Liver (tissue), 9 donors: ENCODE measurements around the gene APOBEC2. TPM values are rescaled to one million over a fixed set of nuclear protein-coding genes. Genes with fewer than 3 reads are reported as not detected.
A peak's percentile ranks its signal among the peaks of the same experiment; 100 is the strongest.

Source experiments
- DNase-seq: peaks from one replicate; pipeline ENCODE4 v3.0.0-alpha.2; 2017; ENCODE audit warnings: low spot score
- H3K27ac ChIP-seq, 2 donors: one replicate each; pipeline ENCODE4 v1.7.0; 2013; ENCODE audit warnings: inconsistent platforms in 2 of 2, low read length in 2 of 2, control low read depth in 1 of 2, low read depth in 1 of 2, mild to moderate bottlenecking in 1 of 2
- H3K27me3 ChIP-seq, 4 donors: one replicate each; pipeline versions ENCODE4 v1.6.1 to v1.7.0; 2013; ENCODE audit warnings: low read length in 3 of 4, inconsistent platforms in 1 of 4, mild to moderate bottlenecking in 1 of 4, moderate library complexity in 1 of 4; ENCODE audit not compliant: control insufficient read depth in 4 of 4, insufficient read depth in 4 of 4
- H3K36me3 ChIP-seq, 4 donors: one replicate each; pipeline versions ENCODE4 v1.6.1 to v1.7.0; 2013; ENCODE audit warnings: low read length in 3 of 4, mild to moderate bottlenecking in 3 of 4, low read depth in 1 of 4, moderate library complexity in 1 of 4; ENCODE audit not compliant: control insufficient read depth in 4 of 4, insufficient read depth in 3 of 4
- H3K4me1 ChIP-seq, 4 donors: one replicate each; pipeline versions ENCODE4 v1.6.1 to v1.7.0; 2013; ENCODE audit warnings: low read length in 3 of 4, mild to moderate bottlenecking in 3 of 4, moderate library complexity in 1 of 4; ENCODE audit not compliant: control insufficient read depth in 4 of 4, insufficient read depth in 4 of 4
- H3K4me3 ChIP-seq, 3 donors: one replicate each; pipeline versions ENCODE4 v1.6.1 to v1.7.0; 2013; ENCODE audit warnings: low read length in 3 of 3, control low read depth in 1 of 3, low read depth in 1 of 3, mild to moderate bottlenecking in 1 of 3
- H3K9ac ChIP-seq, 2 donors: one replicate each; pipeline ENCODE4 v1.7.0; 2013; ENCODE audit warnings: low read length in 2 of 2, mild to moderate bottlenecking in 2 of 2, moderate library complexity in 2 of 2, control low read depth in 1 of 2, low read depth in 1 of 2
- H3K9me3 ChIP-seq, 4 donors: one replicate each; pipeline versions ENCODE4 v1.6.1 to v1.7.0; 2013; ENCODE audit warnings: low read length in 3 of 4; ENCODE audit not compliant: control insufficient read depth in 4 of 4
- ATF3 ChIP-seq: IDR thresholded peaks from 2 replicates; pipeline ENCODE4 v1.6.1; 2016; ENCODE audit warnings: antibody characterized with exemption
- EGR1 ChIP-seq, 2 donors: IDR thresholded peaks; 2 replicates each; pipeline ENCODE4 v1.6.1; 2016 to 2018; ENCODE audit warnings: antibody characterized with exemption in 2 of 2, low read depth in 2 of 2
- FOXA1 ChIP-seq: IDR thresholded peaks from 2 replicates; pipeline ENCODE4 v1.6.1; 2016; ENCODE audit warnings: antibody characterized with exemption
- FOXA2 ChIP-seq: IDR thresholded peaks from 2 replicates; pipeline ENCODE4 v1.6.1; 2016; ENCODE audit warnings: antibody characterized with exemption
- GABPA ChIP-seq, 2 donors: IDR thresholded peaks in 1 of 2; conservative IDR thresholded peaks in 1 of 2; 2 replicates each; pipeline ENCODE4 v1.6.1; 2016; ENCODE audit warnings: antibody characterized with exemption in 2 of 2, mild to moderate bottlenecking in 1 of 2, moderate library complexity in 1 of 2
- HNF4A ChIP-seq, 2 donors: conservative IDR thresholded peaks; 2 replicates each; pipeline ENCODE4 v1.6.1; 2016; ENCODE audit warnings: antibody characterized with exemption in 2 of 2, mild to moderate bottlenecking in 2 of 2
- HNF4G ChIP-seq: IDR thresholded peaks from 2 replicates; pipeline ENCODE4 v1.6.1; 2016; ENCODE audit warnings: antibody characterized with exemption
- JUND ChIP-seq, 2 donors: IDR thresholded peaks; 2 replicates each; pipeline ENCODE4 v1.6.1; 2016; ENCODE audit warnings: antibody characterized with exemption in 2 of 2
- NR2F2 ChIP-seq: IDR thresholded peaks from 2 replicates; pipeline ENCODE4 v1.6.1; 2016; ENCODE audit warnings: antibody characterized with exemption
- RAD21 ChIP-seq, 2 donors: IDR thresholded peaks; 2 replicates each; pipeline ENCODE4 v1.6.1; 2016; ENCODE audit warnings: antibody characterized with exemption in 2 of 2, mild to moderate bottlenecking in 2 of 2
- RXRA ChIP-seq, 2 donors: IDR thresholded peaks; 2 replicates each; pipeline ENCODE4 v1.6.1; 2017 to 2018; ENCODE audit warnings: antibody characterized with exemption in 2 of 2, mild to moderate bottlenecking in 1 of 2
- SP1 ChIP-seq: IDR thresholded peaks from 2 replicates; pipeline ENCODE4 v1.6.1; 2018; ENCODE audit warnings: antibody characterized with exemption, mild to moderate bottlenecking
- TAF1 ChIP-seq: conservative IDR thresholded peaks from 2 replicates; pipeline ENCODE4 v1.6.1; 2016; ENCODE audit warnings: antibody characterized with exemption, mild to moderate bottlenecking
- YY1 ChIP-seq: IDR thresholded peaks from 2 replicates; pipeline ENCODE4 v1.6.1; 2016; ENCODE audit warnings: antibody characterized with exemption, mild to moderate bottlenecking
- ZBTB33 ChIP-seq: IDR thresholded peaks from 2 replicates; pipeline ENCODE4 v1.6.1; 2016; ENCODE audit warnings: antibody characterized with exemption
- WGBS: extraction: QIAGEN DNeasy Blood & Tissue Kit; methylation state at CpG from one replicate; pipeline ENCODE4 v1.1.7; 2013; 5-methylcytosine and 5-hydroxymethylcytosine counted together
- polyA plus RNA-seq, 2 donors: library from polyadenylated mRNA; stranded (reverse) in 1 of 2; unstranded in 1 of 2; fragments of 200-250 nt in 1 of 2; fragments of >200 nt in 1 of 2; fragmentation: Nextera tagmentation in 1 of 2; extraction: Ambion mirVana in 1 of 2; gene quantifications; one replicate each; pipeline versions ENCODE4 v1.2.1 to v1.2.3, GENCODE V29; 2013 to 2015
- total RNA-seq, 2 donors: library from RNA; depleted of rRNA; stranded (reverse); fragments of >200 nt; gene quantifications; one replicate each; pipeline ENCODE4 v1.2.3, GENCODE V29; 2014
- TF ChIP-seq, protein P1 (sequence below): IDR thresholded peaks from 2 replicates; pipeline ENCODE4 v1.6.1; 2016; ENCODE audit warnings: antibody characterized with exemption, mild to moderate bottlenecking
- TF ChIP-seq, protein P2 (sequence below): fragments of 150-350 bp; IDR thresholded peaks from 2 replicates; pipeline ENCODE4 v1.5.1; 2017; ENCODE audit warnings: improper control_type of control experiment, low read depth, low read length; ENCODE audit not compliant: missing input control
- TF ChIP-seq, protein P3 (sequence below): IDR thresholded peaks from 2 replicates; pipeline ENCODE4 v1.6.1; 2016; ENCODE audit warnings: antibody characterized with exemption
- donor health status: healthy.
- donor health status: healthy.
- donor health status: healthy.
- donor health status: healthy.
- donor health status: healthy.

The APOBEC2 gene
- total and polyA plus RNA-seq, 4 donors, result 1.6 to 2.3 TPM; not detected in 2

GRCh38 chr6:41045664-41046063, 7.3 kb upstream of the APOBEC2 start:
- H3K4me1 ChIP-seq, result peaks cover 6 to 35% (median 25%) of the 10 kb centered on the region in 4 donors
- H3K4me3 ChIP-seq, result no peak overlapping the region
- peak overlapping the region; percentile 66 to 79 for H3K27ac ChIP-seq
- DNase-seq, result peak; percentile 38
- WGBS, result 29% methylated on average over 5 of the region's 5 CpGs
- H3K36me3 ChIP-seq, result no peaks in the 10 kb centered on the region
- TF ChIP-seq EGR1 (IDR thresholded peaks at IDR 0.05; ENCODE audit: low read depth in 2 of 2), result no peak
- no peak for TF ChIP-seq JUND (IDR thresholded peaks at IDR 0.05)
- no peak for TF ChIP-seq FOXA1
- no peak for TF ChIP-seq NR2F2
- TF ChIP-seq TAF1, result no peak
- TF ChIP-seq ATF3, result no peak
- no peak for TF ChIP-seq GABPA (IDR thresholded peaks at IDR 0.05 in 1 of 2, conservative IDR thresholded peaks at IDR 0.05 in 1 of 2)
- no peak for TF ChIP-seq ZBTB33
- no peak for TF ChIP-seq FOXA2
- no peak for TF ChIP-seq RAD21 (IDR thresholded peaks at IDR 0.05)
- TF ChIP-seq, protein P1, sequence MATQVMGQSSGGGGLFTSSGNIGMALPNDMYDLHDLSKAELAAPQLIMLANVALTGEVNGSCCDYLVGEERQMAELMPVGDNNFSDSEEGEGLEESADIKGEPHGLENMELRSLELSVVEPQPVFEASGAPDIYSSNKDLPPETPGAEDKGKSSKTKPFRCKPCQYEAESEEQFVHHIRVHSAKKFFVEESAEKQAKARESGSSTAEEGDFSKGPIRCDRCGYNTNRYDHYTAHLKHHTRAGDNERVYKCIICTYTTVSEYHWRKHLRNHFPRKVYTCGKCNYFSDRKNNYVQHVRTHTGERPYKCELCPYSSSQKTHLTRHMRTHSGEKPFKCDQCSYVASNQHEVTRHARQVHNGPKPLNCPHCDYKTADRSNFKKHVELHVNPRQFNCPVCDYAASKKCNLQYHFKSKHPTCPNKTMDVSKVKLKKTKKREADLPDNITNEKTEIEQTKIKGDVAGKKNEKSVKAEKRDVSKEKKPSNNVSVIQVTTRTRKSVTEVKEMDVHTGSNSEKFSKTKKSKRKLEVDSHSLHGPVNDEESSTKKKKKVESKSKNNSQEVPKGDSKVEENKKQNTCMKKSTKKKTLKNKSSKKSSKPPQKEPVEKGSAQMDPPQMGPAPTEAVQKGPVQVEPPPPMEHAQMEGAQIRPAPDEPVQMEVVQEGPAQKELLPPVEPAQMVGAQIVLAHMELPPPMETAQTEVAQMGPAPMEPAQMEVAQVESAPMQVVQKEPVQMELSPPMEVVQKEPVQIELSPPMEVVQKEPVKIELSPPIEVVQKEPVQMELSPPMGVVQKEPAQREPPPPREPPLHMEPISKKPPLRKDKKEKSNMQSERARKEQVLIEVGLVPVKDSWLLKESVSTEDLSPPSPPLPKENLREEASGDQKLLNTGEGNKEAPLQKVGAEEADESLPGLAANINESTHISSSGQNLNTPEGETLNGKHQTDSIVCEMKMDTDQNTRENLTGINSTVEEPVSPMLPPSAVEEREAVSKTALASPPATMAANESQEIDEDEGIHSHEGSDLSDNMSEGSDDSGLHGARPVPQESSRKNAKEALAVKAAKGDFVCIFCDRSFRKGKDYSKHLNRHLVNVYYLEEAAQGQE, result no peak
- TF ChIP-seq, protein P2, sequence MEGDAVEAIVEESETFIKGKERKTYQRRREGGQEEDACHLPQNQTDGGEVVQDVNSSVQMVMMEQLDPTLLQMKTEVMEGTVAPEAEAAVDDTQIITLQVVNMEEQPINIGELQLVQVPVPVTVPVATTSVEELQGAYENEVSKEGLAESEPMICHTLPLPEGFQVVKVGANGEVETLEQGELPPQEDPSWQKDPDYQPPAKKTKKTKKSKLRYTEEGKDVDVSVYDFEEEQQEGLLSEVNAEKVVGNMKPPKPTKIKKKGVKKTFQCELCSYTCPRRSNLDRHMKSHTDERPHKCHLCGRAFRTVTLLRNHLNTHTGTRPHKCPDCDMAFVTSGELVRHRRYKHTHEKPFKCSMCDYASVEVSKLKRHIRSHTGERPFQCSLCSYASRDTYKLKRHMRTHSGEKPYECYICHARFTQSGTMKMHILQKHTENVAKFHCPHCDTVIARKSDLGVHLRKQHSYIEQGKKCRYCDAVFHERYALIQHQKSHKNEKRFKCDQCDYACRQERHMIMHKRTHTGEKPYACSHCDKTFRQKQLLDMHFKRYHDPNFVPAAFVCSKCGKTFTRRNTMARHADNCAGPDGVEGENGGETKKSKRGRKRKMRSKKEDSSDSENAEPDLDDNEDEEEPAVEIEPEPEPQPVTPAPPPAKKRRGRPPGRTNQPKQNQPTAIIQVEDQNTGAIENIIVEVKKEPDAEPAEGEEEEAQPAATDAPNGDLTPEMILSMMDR, result no peak
- TF ChIP-seq, protein P3, sequence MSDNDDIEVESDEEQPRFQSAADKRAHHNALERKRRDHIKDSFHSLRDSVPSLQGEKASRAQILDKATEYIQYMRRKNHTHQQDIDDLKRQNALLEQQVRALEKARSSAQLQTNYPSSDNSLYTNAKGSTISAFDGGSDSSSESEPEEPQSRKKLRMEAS, result no peak
- TF ChIP-seq HNF4G, result no peak
- no peak for TF ChIP-seq HNF4A (conservative IDR thresholded peaks at IDR 0.05)
- no peaks in the 10 kb centered on the region for H3K9me3 ChIP-seq
- no peaks in the 10 kb centered on the region for H3K27me3 ChIP-seq
- H3K9ac ChIP-seq, result no peak overlapping the region

- peak; percentile 32 for DNase-seq
- H3K9ac ChIP-seq, result no peak overlapping the region
- peak overlapping the region; percentile 66 to 79 for H3K27ac ChIP-seq
- TF ChIP-seq SP1 (peak; percentile 77), YY1 (peak; percentile 70), TAF1 (peak; percentile 83), HNF4A (conservative IDR thresholded peaks at IDR 0.05) (peak; percentile 39 to 55), RAD21 (IDR thresholded peaks at IDR 0.05) (no peak), RXRA (IDR thresholded peaks at IDR 0.05) (peak in 1 of 2 donors; percentile 53), JUND (IDR thresholded peaks at IDR 0.05) (no peak)
- TF ChIP-seq, protein P1, result peak; percentile 54
- H3K4me1 ChIP-seq, result peaks cover 6 to 31% (median 21%) of the 10 kb centered on the region in 4 donors
- no peaks in the 10 kb centered on the region for H3K27me3 ChIP-seq
- H3K36me3 ChIP-seq, result no peaks in the 10 kb centered on the region
- no peaks in the 10 kb centered on the region for H3K9me3 ChIP-seq
- no peak overlapping the region for H3K4me3 ChIP-seq
- WGBS, result 46% methylated on average over 1 of the region's 1 CpG
Measured at GRCh38 chr6:41046084-41046483, 6.9 kb upstream of the APOBEC2 start.
